ENCODE measurements around the gene ARSB.

DNA sequence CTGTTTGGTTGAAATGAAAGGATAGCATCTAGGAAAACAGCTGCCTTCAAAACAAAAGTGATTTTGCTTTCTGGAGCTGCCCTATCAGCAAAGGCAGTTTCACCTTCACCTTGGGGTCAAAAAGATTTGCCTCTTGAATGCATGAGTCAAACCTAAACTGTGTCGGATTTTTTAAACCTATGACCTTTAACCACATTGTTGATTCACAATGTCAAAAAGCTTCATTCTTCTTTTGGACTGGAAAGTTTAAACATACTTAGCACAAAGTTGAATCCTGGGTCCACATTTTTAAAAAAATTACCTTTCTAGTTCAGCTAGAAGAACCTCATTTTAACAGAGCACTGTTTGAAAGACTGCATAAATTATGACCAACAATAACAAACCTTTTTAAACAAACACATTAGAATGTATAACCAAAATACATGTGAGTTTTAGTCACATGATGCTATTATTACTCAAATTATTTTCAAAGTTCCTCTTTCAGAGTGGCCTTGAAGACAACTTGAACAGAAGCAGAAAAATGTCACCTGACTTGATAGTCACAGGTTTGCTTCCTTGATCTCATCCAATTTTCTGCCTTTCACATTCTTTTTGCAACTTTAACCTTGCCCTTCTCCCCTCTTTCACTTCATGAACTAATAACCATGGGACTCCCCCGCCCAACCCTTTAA, 226.8 kb downstream of the ARSB start:
- TF ChIP-seq SP1 (IDR thresholded peaks at IDR 0.05) (no peak), FOXM1 (IDR thresholded peaks at IDR 0.05; ENCODE audit: borderline replicate concordance) (no peak), HDGF (IDR thresholded peaks at IDR 0.05; ENCODE audit: borderline replicate concordance) (no peak)
